Inferior parietal cortex (tissue), 1 donor: ENCODE data around the gene PCDHGB2.
"Not testable (repeated sequence)": the region's sequence is repeated elsewhere in the genome, so short reads cannot be mapped to it uniquely, and the experiment has no call there.

Experiments used
- DNase-seq: peaks from one replicate; pipeline ENCODE4 v3.0.0-alpha.2; 2016; ENCODE audit errors: extremely low spot score

The PCDHGB2 gene

GRCh38 chr5:141359790-141360426 lies at the start of gene PCDHGB2:
Gene PCDHGB2, plus strand, starts transcription at chr5:141359994. Its CDS starts 142 bp downstream, at chr5:141360136.
- DNase-seq: peak; percentile 27

- no peak for DNase-seq
These were observed 46.1 kb upstream of the PCDHGB2 start for GRCh38 chr5:141313711-141314110.

GRCh38 chr5:141316963-141317362 lies 42.8 kb upstream of the PCDHGB2 start:
- DNase-seq: not testable (repeated sequence)

- DNase-seq: no peak
These were observed 40.6 kb upstream of the PCDHGB2 start for GRCh38 chr5:141319202-141319601.

- no peak for DNase-seq
These were observed 40.1 kb upstream of the PCDHGB2 start for GRCh38 chr5:141319699-141320098.

GRCh38 chr5:141320225-141321169 lies 39.3 kb upstream of the PCDHGB2 start, which contains the start of gene TAF7:
Gene TAF7, minus strand, starts transcription at chr5:141320784. Its CDS starts 740 bp downstream, at chr5:141320044.
- peak; percentile 94 for DNase-seq

GRCh38 chr5:141322261-141322660 lies 37.5 kb upstream of the PCDHGB2 start:
- DNase-seq: no peak

GRCh38 chr5:141326088-141326854 lies 33.5 kb upstream of the PCDHGB2 start:
- DNase-seq: peak; percentile 75

GRCh38 chr5:141328231-141328630 lies 31.6 kb upstream of the PCDHGB2 start:
- DNase-seq: no peak

- no peak for DNase-seq
These were observed 29.3 kb upstream of the PCDHGB2 start, which contains the start of gene PCDHGA1 for GRCh38 chr5:141330299-141331080. Gene PCDHGA1, plus strand, starts transcription at chr5:141330514.

GRCh38 chr5:141332571-141332970 lies 27.2 kb upstream of the PCDHGB2 start:
- not testable (repeated sequence) for DNase-seq

- no peak for DNase-seq
These were observed 21.1 kb upstream of the PCDHGB2 start, which contains the start of gene PCDHGA2 for GRCh38 chr5:141338538-141339306. Gene PCDHGA2, plus strand, starts transcription at chr5:141338760.

- DNase-seq: not testable (repeated sequence)
These were observed 18.9 kb upstream of the PCDHGB2 start for GRCh38 chr5:141340781-141341354.

GRCh38 chr5:141342773-141343172 lies 17.0 kb upstream of the PCDHGB2 start:
- DNase-seq: no peak

GRCh38 chr5:141343242-141343952 lies 16.4 kb upstream of the PCDHGB2 start, which contains the start of gene PCDHGA3:
Gene PCDHGA3, plus strand, starts transcription at chr5:141343829. Its CDS starts 205 bp downstream, at chr5:141344034.
- DNase-seq: no peak

- no peak for DNase-seq
These were observed 15.8 kb upstream of the PCDHGB2 start for GRCh38 chr5:141343953-141344463.

- no peak for DNase-seq
These were observed 14.5 kb upstream of the PCDHGB2 start for GRCh38 chr5:141345327-141345726.

GRCh38 chr5:141346017-141346416 lies 13.8 kb upstream of the PCDHGB2 start:
- DNase-seq: not testable (repeated sequence)
